ENCODE data around the gene BMI1. TPM values are rescaled to one million over a fixed set of nuclear protein-coding genes. Genes with fewer than 3 reads are reported as not detected.

Gene BMI1
- total RNA-seq, 1 donor from 2014 or later: 49.9 TPM

DNA sequence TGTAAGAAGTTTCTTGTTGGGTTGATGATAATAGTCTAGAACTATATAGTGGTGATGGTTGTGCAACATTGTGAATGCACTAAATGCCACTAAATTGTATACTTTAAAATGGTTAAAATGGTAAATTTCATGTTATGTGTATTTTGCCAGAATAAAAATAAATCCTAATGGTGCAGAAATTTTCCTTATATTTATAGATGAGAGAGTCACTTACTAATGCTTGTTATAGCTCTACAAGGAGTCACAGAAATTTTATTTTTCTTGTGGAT lies 45.5 kb downstream of the BMI1 start:
- no peak overlapping the region for H3K27ac Mint-ChIP-seq (ENCODE audit: unreplicated experiment)
- no peaks in the 10 kb centered on the region for H3K9me3 Mint-ChIP-seq
- H3K4me1 Mint-ChIP-seq: no peaks in the 10 kb centered on the region
- no peak for DNase-seq (ENCODE audit: low read depth, low spot score)
- H3K36me3 Mint-ChIP-seq (ENCODE audit: low read depth): no peaks in the 10 kb centered on the region
- no peaks in the 10 kb centered on the region for H3K27me3 Mint-ChIP-seq (ENCODE audit: low read depth)
- no peak overlapping the region for H3K4me3 Mint-ChIP-seq
- no peak for TF ChIP-seq CTCF (conservative IDR thresholded peaks at IDR 0.05)

- no peaks in the 10 kb centered on the region for H3K27me3 Mint-ChIP-seq (ENCODE audit: low read depth)
- H3K9me3 Mint-ChIP-seq: no peaks in the 10 kb centered on the region
- DNase-seq (ENCODE audit: low read depth, low spot score): no peak
- no peaks in the 10 kb centered on the region for H3K4me1 Mint-ChIP-seq
- no peak overlapping the region for H3K27ac Mint-ChIP-seq (ENCODE audit: unreplicated experiment)
- no peak for TF ChIP-seq CTCF (conservative IDR thresholded peaks at IDR 0.05)
- no peak overlapping the region for H3K4me3 Mint-ChIP-seq
- H3K36me3 Mint-ChIP-seq (ENCODE audit: low read depth): no peaks in the 10 kb centered on the region
Observed at GRCh38 chr10:22366771-22367170, 45.9 kb downstream of the BMI1 start.

GRCh38 chr10:22367471-22367870 lies 46.6 kb downstream of the BMI1 start:
- no peaks in the 10 kb centered on the region for H3K4me1 Mint-ChIP-seq
- H3K27me3 Mint-ChIP-seq (ENCODE audit: low read depth): no peaks in the 10 kb centered on the region
- no peaks in the 10 kb centered on the region for H3K9me3 Mint-ChIP-seq
- no peak for TF ChIP-seq CTCF (conservative IDR thresholded peaks at IDR 0.05)
- H3K4me3 Mint-ChIP-seq: no peak overlapping the region
- DNase-seq (ENCODE audit: low read depth, low spot score): no peak
- H3K36me3 Mint-ChIP-seq (ENCODE audit: low read depth): no peaks in the 10 kb centered on the region
- H3K27ac Mint-ChIP-seq (ENCODE audit: unreplicated experiment): no peak overlapping the region

DNA sequence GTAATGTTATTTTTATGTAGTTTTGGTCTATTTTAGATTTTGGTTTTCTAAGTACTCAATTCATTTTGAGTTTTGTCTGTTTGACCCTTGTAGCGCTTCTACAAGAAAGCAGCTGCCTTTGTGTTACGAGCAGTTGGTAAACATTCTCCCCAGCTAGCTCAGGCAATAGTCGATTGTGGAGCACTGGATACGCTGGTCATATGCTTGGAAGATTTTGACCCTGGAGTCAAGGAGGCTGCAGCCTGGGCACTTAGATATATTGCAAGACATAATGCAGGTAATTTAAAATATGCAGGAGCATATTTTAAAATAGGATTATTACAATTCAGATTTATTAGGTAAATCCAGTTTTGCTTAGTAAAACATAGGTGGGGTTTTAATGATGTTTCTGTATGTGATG lies 47.5 kb downstream of the BMI1 start:
- no peak for TF ChIP-seq CTCF (conservative IDR thresholded peaks at IDR 0.05)
- DNase-seq (ENCODE audit: low read depth, low spot score): no peak
- no peaks in the 10 kb centered on the region for H3K9me3 Mint-ChIP-seq
- peaks cover 5% of the 10 kb centered on the region for H3K4me1 Mint-ChIP-seq
- H3K4me3 Mint-ChIP-seq: no peak overlapping the region
- H3K27me3 Mint-ChIP-seq (ENCODE audit: low read depth): no peaks in the 10 kb centered on the region
- H3K36me3 Mint-ChIP-seq (ENCODE audit: low read depth): no peaks in the 10 kb centered on the region
- H3K27ac Mint-ChIP-seq (ENCODE audit: unreplicated experiment): no peak overlapping the region

DNA sequence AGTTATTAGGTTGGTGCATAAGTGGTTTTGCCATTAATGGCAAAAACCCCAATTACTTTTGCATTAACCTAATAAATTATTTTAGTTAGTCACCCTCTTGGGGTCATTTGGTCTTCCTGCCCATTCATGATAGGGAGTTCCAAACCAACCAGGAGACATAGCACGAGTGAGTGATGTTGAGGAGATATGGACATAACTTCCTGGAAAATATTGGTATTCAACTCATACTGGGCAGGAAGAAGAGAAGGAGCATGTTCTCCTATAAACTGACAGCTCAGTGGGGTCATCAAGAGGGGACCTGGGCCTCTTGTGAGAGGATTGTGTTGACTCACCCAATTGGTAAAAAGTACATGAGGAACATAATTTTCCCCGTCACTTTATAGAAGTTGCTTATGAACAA lies 48.1 kb downstream of the BMI1 start:
- H3K27ac Mint-ChIP-seq (ENCODE audit: unreplicated experiment): no peak overlapping the region
- TF ChIP-seq CTCF (conservative IDR thresholded peaks at IDR 0.05): no peak
- no peak overlapping the region for H3K4me3 Mint-ChIP-seq
- H3K9me3 Mint-ChIP-seq: no peaks in the 10 kb centered on the region
- H3K27me3 Mint-ChIP-seq (ENCODE audit: low read depth): no peaks in the 10 kb centered on the region
- peaks cover 5% of the 10 kb centered on the region for H3K4me1 Mint-ChIP-seq
- no peak for DNase-seq (ENCODE audit: low read depth, low spot score)
- H3K36me3 Mint-ChIP-seq (ENCODE audit: low read depth): no peaks in the 10 kb centered on the region

DNA sequence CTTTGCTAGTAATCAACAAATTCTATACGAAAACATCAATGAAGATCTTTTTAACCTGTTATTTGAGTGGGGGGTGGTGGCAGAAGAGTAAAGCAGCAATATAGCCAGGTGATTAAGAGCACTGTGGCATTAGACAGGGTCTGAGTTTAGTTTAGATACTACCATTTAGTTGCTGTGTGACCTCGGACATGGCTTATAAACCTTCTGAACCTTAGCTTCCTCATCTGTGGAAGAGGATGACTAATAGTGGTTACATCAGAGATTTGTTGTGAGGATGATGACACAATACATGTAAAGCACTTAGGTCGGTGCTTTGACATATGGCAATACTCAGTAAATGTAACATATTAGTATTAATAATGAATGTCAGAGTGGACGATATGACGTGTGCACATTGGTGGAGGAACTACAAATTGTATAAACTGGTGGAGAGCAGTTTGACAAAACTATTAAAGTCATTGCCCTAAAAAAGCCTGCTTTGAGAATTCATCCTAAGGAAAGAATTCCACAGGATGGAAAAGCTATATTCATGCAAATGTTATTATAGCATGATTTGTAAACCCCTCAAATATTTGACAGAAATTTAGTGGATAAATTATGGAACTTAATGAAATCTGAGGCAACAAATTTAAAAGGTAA lies 48.7 kb downstream of the BMI1 start:
- no peak for DNase-seq (ENCODE audit: low read depth, low spot score)
- Mint-ChIP-seq H3K4me3 (no peak overlapping the region), H3K27ac (ENCODE audit: unreplicated experiment) (no peak overlapping the region), H3K9me3 (no peaks in the 10 kb centered on the region), H3K27me3 (ENCODE audit: low read depth) (no peaks in the 10 kb centered on the region), H3K36me3 (ENCODE audit: low read depth) (no peaks in the 10 kb centered on the region), H3K4me1 (peaks cover 5% of the 10 kb centered on the region)
- TF ChIP-seq CTCF (conservative IDR thresholded peaks at IDR 0.05): no peak

Data from neural crest cell (in vitro differentiated cells).